ENCODE data around the gene CD164. TPM values are rescaled to one million over a fixed set of nuclear protein-coding genes. Genes with fewer than 3 reads are reported as not detected.
A peak's percentile ranks its signal among the peaks of the same experiment; 100 is the strongest.

Gene CD164
- total RNA-seq, 2 donors from 2014 or later, result 99.8 to 129 TPM

DNA sequence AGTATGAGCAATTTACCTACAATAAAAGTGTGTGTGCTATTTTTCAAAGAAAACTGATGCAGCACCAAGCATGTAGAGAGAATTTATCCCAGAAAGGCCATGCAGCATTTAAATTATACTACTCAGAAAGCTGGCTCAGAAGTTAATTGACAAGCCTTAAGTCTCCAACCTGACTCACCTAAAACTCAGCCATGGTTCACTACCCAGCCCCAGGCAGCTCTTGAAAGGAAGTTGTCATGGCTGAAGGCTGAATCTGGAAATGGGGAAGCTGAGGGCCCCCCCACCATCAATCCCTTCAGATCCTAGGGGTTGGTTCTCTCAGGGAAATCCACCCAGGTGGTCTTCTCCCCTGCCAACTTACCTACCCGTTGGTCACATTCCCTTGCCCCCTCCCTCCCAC is 38.5 kb upstream of the CD164 start:
- H3K36me3 ChIP-seq, result no peaks in the 10 kb centered on the region
- DNase-seq (ENCODE audit: low spot score), result no peak
- H3K27ac ChIP-seq, result no peak overlapping the region
- TF ChIP-seq, protein P1, sequence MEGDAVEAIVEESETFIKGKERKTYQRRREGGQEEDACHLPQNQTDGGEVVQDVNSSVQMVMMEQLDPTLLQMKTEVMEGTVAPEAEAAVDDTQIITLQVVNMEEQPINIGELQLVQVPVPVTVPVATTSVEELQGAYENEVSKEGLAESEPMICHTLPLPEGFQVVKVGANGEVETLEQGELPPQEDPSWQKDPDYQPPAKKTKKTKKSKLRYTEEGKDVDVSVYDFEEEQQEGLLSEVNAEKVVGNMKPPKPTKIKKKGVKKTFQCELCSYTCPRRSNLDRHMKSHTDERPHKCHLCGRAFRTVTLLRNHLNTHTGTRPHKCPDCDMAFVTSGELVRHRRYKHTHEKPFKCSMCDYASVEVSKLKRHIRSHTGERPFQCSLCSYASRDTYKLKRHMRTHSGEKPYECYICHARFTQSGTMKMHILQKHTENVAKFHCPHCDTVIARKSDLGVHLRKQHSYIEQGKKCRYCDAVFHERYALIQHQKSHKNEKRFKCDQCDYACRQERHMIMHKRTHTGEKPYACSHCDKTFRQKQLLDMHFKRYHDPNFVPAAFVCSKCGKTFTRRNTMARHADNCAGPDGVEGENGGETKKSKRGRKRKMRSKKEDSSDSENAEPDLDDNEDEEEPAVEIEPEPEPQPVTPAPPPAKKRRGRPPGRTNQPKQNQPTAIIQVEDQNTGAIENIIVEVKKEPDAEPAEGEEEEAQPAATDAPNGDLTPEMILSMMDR (IDR thresholded peaks at IDR 0.05), result no peak
- H3K4me1 ChIP-seq, result no peaks in the 10 kb centered on the region
- no peak overlapping the region for H3K4me3 ChIP-seq
- H3K9me3 ChIP-seq, result no peaks in the 10 kb centered on the region
- no peaks in the 10 kb centered on the region for H3K27me3 ChIP-seq

DNA sequence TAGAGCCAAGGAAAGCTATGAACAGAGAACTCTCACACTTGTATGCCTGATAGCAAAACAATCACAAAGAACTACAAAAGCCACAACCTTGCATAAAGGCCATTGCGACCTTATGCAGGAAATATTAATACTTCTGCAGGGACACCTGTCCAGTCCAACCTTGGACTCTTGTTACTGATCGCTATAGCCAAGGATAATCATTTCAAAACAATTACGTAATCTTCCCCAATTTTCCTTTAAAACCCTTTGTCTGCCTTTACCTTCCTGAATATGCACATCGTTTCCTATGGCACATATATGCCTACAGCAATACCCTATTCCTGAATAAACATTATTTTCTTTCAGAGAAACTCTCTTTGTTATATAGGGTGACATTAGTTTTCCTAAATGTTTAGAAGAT is 35.4 kb upstream of the CD164 start:
- TF ChIP-seq, protein P1 (IDR thresholded peaks at IDR 0.05), result no peak
- Histone ChIP-seq H3K27ac (no peak overlapping the region), H3K36me3 (no peaks in the 10 kb centered on the region), H3K4me3 (no peak overlapping the region), H3K4me1 (no peaks in the 10 kb centered on the region), H3K9me3 (no peaks in the 10 kb centered on the region), H3K27me3 (no peaks in the 10 kb centered on the region)
- no peak for DNase-seq (ENCODE audit: low spot score)

DNA sequence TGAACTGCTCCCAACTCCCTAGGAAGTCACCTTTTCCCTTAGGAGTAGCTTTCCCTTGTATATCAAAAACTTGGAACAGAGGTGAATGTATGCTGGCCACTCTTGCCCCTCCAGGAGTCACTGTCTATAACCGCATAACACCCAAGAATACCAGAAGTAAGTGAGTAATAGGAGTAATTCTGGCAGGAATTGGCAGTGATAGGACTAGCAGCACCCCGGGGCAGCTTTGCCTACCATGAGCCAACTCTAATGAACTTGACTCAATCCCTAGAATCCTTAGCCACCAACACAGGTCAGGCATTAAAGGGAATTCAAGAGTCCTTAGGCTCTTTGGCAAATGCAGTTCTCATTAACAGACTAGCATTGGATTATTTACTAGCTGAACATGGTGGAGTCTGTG is 28.8 kb upstream of the CD164 start:
- Histone ChIP-seq H3K27ac (no peak overlapping the region), H3K36me3 (no peaks in the 10 kb centered on the region), H3K9me3 (no peaks in the 10 kb centered on the region), H3K4me3 (no peak overlapping the region), H3K4me1 (no peaks in the 10 kb centered on the region), H3K27me3 (no peaks in the 10 kb centered on the region)
- TF ChIP-seq, protein P1 (IDR thresholded peaks at IDR 0.05), result no peak
- no peak for DNase-seq (ENCODE audit: low spot score)

DNA sequence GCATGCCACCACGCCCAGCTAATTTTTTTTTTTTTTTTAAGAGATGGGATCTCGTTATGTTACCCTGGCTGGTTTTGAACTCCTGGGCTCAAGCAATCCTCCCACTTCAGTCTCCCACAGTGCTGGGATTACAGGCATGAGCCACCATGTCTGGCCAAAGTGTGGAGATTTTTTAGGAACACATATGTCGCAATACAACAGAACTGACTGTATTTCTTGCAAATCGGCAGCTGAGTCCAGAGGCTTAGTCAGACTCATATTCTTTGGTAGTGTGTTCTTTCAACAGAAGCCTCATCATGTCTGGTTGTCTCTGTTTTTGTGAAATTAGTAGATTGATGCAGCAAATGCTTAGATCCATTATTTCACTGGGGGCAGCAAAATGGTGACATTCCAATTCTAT is 23.9 kb upstream of the CD164 start:
- Histone ChIP-seq H3K27ac (no peak overlapping the region), H3K27me3 (no peaks in the 10 kb centered on the region), H3K36me3 (no peaks in the 10 kb centered on the region), H3K9me3 (no peaks in the 10 kb centered on the region), H3K4me3 (no peak overlapping the region), H3K4me1 (no peaks in the 10 kb centered on the region)
- no peak for DNase-seq (ENCODE audit: low spot score)
- TF ChIP-seq, protein P1 (IDR thresholded peaks at IDR 0.05), result no peak

DNA sequence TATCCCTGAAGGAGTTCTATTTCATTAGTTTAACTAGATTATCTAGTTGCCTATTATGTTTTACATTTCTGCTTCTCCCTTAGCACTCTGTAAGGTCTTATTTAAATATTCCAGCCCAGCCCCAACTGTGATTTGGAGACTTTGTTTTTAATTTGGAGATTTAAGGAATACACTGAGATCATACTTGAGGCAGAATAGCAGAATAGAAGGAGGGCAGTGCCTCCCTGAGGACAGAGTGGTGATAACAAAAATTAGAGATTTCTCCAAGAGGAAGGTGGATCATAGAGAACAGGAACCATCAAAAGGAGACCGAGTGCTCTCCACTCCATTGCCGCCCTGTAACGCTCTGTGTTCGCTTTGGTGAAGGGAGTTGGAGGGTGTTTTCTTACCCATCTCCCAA is 14.8 kb upstream of the CD164 start:
- TF ChIP-seq, protein P1 (IDR thresholded peaks at IDR 0.05), result peak in 1 of 2 donors; percentile 35
- H3K27ac ChIP-seq, result no peak overlapping the region
- no peaks in the 10 kb centered on the region for H3K9me3 ChIP-seq
- DNase-seq (ENCODE audit: low spot score), result no peak
- H3K27me3 ChIP-seq, result no peaks in the 10 kb centered on the region
- H3K4me1 ChIP-seq, result no peaks in the 10 kb centered on the region
- no peak overlapping the region for H3K4me3 ChIP-seq
- no peaks in the 10 kb centered on the region for H3K36me3 ChIP-seq

DNA sequence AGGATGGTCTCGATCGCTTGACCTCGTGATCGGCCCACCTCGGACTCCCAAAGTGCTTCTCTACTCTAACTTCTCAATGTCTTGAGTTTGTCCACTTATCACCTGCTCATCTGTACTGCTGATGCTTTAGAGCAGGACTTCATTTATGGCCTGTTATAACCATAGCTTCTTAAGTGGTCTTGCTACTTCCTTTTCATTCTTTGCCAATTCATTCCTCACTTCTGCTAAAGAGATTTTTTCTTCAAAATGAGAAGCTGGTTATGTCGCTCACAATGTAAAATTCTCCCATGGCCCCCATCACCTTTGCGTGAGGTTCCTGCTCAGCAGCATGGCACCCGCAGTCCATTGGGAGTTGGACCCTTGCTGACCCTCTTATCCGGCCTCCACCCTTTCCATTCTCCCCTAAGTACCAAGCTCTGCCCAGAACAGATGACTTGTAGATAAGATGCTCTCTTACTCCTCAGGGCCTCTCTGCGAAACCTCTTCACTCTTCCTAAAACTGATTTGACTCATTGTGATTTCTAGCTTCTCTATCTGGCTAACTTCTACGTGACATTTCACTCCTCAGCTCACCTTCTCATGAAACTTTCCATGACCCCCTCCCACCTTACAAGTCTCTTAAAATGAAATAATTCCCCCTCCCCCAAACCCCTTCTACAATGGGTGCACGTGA is 13.9 kb upstream of the CD164 start:
- H3K27me3 ChIP-seq, result no peaks in the 10 kb centered on the region
- no peak overlapping the region for H3K4me3 ChIP-seq
- no peaks in the 10 kb centered on the region for H3K4me1 ChIP-seq
- H3K9me3 ChIP-seq, result no peaks in the 10 kb centered on the region
- no peaks in the 10 kb centered on the region for H3K36me3 ChIP-seq
- TF ChIP-seq, protein P1 (IDR thresholded peaks at IDR 0.05), result no peak
- DNase-seq (ENCODE audit: low spot score), result no peak
- H3K27ac ChIP-seq, result no peak overlapping the region

All from right atrium auricular region (tissue), 2 donors.